Astrocyte (in vitro differentiated cells and primary cell): Measurements from ENCODE around the gene ZCCHC2.

Experiments
- CTCF ChIP-seq: IDR thresholded peaks from 2 replicates; pipeline ENCODE4 v1.5.1; 2011; ENCODE audit warnings: low read depth, mild to moderate bottlenecking, inconsistent platforms, low read length, moderate library complexity; ENCODE audit not compliant: insufficient read depth
- EZH2 ChIP-seq: IDR thresholded peaks from 2 replicates; pipeline ENCODE4 v1.6.1; 2012; ENCODE audit warnings: mild to moderate bottlenecking, low read length, inconsistent platforms; ENCODE audit not compliant: insufficient read depth

GRCh38 chr18:62576845-62577512 lies 54.2 kb downstream of the ZCCHC2 start:
- TF ChIP-seq CTCF (no peak), EZH2 (no peak)
